ENCODE measurements around the gene JPH4.

- TF ChIP-seq, protein P1, sequence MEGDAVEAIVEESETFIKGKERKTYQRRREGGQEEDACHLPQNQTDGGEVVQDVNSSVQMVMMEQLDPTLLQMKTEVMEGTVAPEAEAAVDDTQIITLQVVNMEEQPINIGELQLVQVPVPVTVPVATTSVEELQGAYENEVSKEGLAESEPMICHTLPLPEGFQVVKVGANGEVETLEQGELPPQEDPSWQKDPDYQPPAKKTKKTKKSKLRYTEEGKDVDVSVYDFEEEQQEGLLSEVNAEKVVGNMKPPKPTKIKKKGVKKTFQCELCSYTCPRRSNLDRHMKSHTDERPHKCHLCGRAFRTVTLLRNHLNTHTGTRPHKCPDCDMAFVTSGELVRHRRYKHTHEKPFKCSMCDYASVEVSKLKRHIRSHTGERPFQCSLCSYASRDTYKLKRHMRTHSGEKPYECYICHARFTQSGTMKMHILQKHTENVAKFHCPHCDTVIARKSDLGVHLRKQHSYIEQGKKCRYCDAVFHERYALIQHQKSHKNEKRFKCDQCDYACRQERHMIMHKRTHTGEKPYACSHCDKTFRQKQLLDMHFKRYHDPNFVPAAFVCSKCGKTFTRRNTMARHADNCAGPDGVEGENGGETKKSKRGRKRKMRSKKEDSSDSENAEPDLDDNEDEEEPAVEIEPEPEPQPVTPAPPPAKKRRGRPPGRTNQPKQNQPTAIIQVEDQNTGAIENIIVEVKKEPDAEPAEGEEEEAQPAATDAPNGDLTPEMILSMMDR (IDR thresholded peaks at IDR 0.05) = no peak
- TF ChIP-seq EZH2 (IDR thresholded peaks at IDR 0.05; ENCODE audit: borderline replicate concordance, insufficient read depth, low read depth, low read length, poor library complexity, severe bottlenecking) = no peak
Observed at GRCh38 chr14:23547924-23548323, 30.7 kb downstream of the JPH4 start.
